GM23338 (cell line): ENCODE data around the gene SOX15. TPM values are rescaled to one million over a fixed set of nuclear protein-coding genes. Genes with fewer than 3 reads are reported as not detected.

Source experiments
- ATAC-seq: fragments of 200-7000 bp; cut with Tn5 transposase; 3 replicates; pipeline ENCODE4 v1.9.1; 2020
- DNase-seq: peaks from one replicate; pipeline ENCODE4 v3.0.0-alpha.2; 2015; ENCODE audit warnings: low spot score
- H2AFZ ChIP-seq: fragments of 200-600 bp; sonication (generic); 2 replicates; pipeline ENCODE4 v1.8.0; 2016; ENCODE audit warnings: antibody characterized with exemption, mild to moderate bottlenecking, moderate library complexity
- H3F3A ChIP-seq: fragments of 200-600 bp; sonication (generic); replicated peaks from 2 replicates; pipeline ENCODE4 v1.8.0; 2017; ENCODE audit warnings: antibody characterized with exemption, mixed run types, low read depth
- H3K27ac ChIP-seq: fragments of 200-600 bp; sonication (generic); 2 replicates; pipeline ENCODE4 v1.6.1; 2016; ENCODE audit warnings: low read depth
- H3K27me3 ChIP-seq: fragments of 200-600 bp; sonication (generic); 2 replicates; pipeline ENCODE4 v1.8.0; 2016; ENCODE audit warnings: mild to moderate bottlenecking, mixed run types, moderate library complexity; ENCODE audit not compliant: insufficient read depth
- H3K36me3 ChIP-seq: fragments of 200-600 bp; sonication (generic); 2 replicates; pipeline ENCODE4 v1.8.0; 2016; ENCODE audit warnings: mild to moderate bottlenecking; ENCODE audit not compliant: insufficient read depth
- H3K4me1 ChIP-seq: fragments of 200-600 bp; sonication (generic); 2 replicates; pipeline ENCODE4 v1.8.0; 2016; ENCODE audit warnings: mild to moderate bottlenecking, moderate library complexity; ENCODE audit not compliant: insufficient read depth
- H3K4me2 ChIP-seq: fragments of 200-600 bp; sonication (generic); 2 replicates; pipeline ENCODE4 v1.7.1; 2017; ENCODE audit warnings: mixed run types
- H3K4me3 ChIP-seq: fragments of 200-600 bp; sonication (generic); 2 replicates; pipeline ENCODE4 v1.6.1; 2016; ENCODE audit warnings: mixed run types
- H3K79me2 ChIP-seq: fragments of 200-600 bp; sonication (generic); replicated peaks from 2 replicates; pipeline ENCODE4 v1.8.0; 2017; ENCODE audit warnings: mild to moderate bottlenecking; ENCODE audit not compliant: insufficient read depth
- H3K9me2 ChIP-seq: fragments of 200-600 bp; sonication (generic); 2 replicates; pipeline ENCODE4 v1.8.0; 2017; ENCODE audit not compliant: insufficient read depth
- H4K20me1 ChIP-seq: fragments of 200-600 bp; sonication (generic); replicated peaks from 2 replicates; pipeline ENCODE4 v1.8.0; 2017; ENCODE audit warnings: mild to moderate bottlenecking; ENCODE audit not compliant: insufficient read depth
- H3K27ac Mint-ChIP-seq: 2 replicates; pipeline ENCODE4 v1.8.0; 2020; ENCODE audit warnings: inconsistent platforms, mild to moderate bottlenecking, moderate library complexity, mixed read lengths
- H3K27me3 Mint-ChIP-seq: 3 replicates; pipeline ENCODE4 v1.8.0; 2022; ENCODE audit warnings: low read depth, mild to moderate bottlenecking, moderate library complexity, mixed read lengths, inconsistent platforms; ENCODE audit not compliant: insufficient read depth, poor library complexity
- H3K36me3 Mint-ChIP-seq: 3 replicates; pipeline ENCODE4 v1.8.0; 2021; ENCODE audit warnings: low read depth, mild to moderate bottlenecking, inconsistent platforms, moderate library complexity, mixed read lengths
- H3K4me1 Mint-ChIP-seq: 3 replicates; pipeline ENCODE4 v1.8.0; 2020; ENCODE audit warnings: mild to moderate bottlenecking, inconsistent platforms, mixed read lengths
- H3K4me3 Mint-ChIP-seq: 3 replicates; pipeline ENCODE4 v1.8.0; 2021; ENCODE audit warnings: moderate library complexity, mild to moderate bottlenecking, inconsistent platforms, mixed read lengths
- H3K9me3 Mint-ChIP-seq: 3 replicates; pipeline ENCODE4 v1.8.0; 2020; ENCODE audit warnings: moderate library complexity, mild to moderate bottlenecking, inconsistent platforms, mixed read lengths
- CREB1 ChIP-seq: fragments of 250-450 bp; sonication (Bioruptor Pico); IDR thresholded peaks from 2 replicates; pipeline ENCODE4 v1.5.0; 2020; ENCODE audit warnings: low read depth, mild to moderate bottlenecking, moderate library complexity
- CTCF ChIP-seq, 2 experiments: fragments of 200-600 bp in 1 of 2; sonication (generic) in 1 of 2; conservative IDR thresholded peaks; 2 replicates each; pipeline versions ENCODE4 v1.5.1 to v1.6.1; 2016 to 2017; ENCODE audit warnings: antibody characterized with exemption in 2 of 2, low read depth in 2 of 2, mild to moderate bottlenecking in 2 of 2, moderate library complexity in 1 of 2
- EZH2 ChIP-seq: fragments of 200-600 bp; sonication (generic); IDR thresholded peaks from one replicate; pipeline ENCODE4 v1.8.0; 2017; ENCODE audit warnings: antibody characterized with exemption, mild to moderate bottlenecking, low read depth; ENCODE audit not compliant: unreplicated experiment
- EZH2phosphoT487 ChIP-seq: fragments of 200-600 bp; sonication (generic); IDR thresholded peaks from one replicate; pipeline ENCODE4 v1.8.1; 2018; ENCODE audit warnings: antibody characterized with exemption; ENCODE audit not compliant: unreplicated experiment
- NANOG ChIP-seq: IDR thresholded peaks from 2 replicates; pipeline ENCODE4 v1.6.1; 2016; ENCODE audit warnings: antibody characterized with exemption, borderline replicate concordance
- STAT1 ChIP-seq: IDR thresholded peaks from one replicate; pipeline ENCODE4 v1.6.1; 2016; ENCODE audit warnings: antibody characterized with exemption; ENCODE audit not compliant: unreplicated experiment
- ZNF331 ChIP-seq: fragments of 250-450 bp; sonication (Bioruptor Pico); IDR thresholded peaks from 2 replicates; pipeline ENCODE4 v1.5.0; 2020; ENCODE audit warnings: low read depth, mild to moderate bottlenecking, moderate library complexity
- ZNF462 ChIP-seq: fragments of 250-450 bp; sonication (Bioruptor Pico); IDR thresholded peaks from 2 replicates; pipeline ENCODE4 v1.5.0; 2020; ENCODE audit warnings: mild to moderate bottlenecking, moderate library complexity
- polyA plus RNA-seq: library from polyadenylated mRNA; unstranded; fragments of >200 nt; fragmentation: Nextera tagmentation; extraction: Ambion mirVana; gene quantifications from 2 replicates; pipeline ENCODE4 v1.2.1, GENCODE V29; 2016
- small RNA-seq: library from RNA; depleted of rRNA; stranded (forward); fragments of <200 nt; gene quantifications from one replicate; pipeline ENCODE3, GENCODE V24; 2014; ENCODE audit warnings: low replicate concordance
- total RNA-seq: library from RNA; depleted of rRNA; stranded (reverse); fragments of >200 nt; shearing (Covaris generic); gene quantifications from 2 replicates; pipeline ENCODE4 v1.2.3, GENCODE V29; 2014; rRNA removed

The SOX15 gene
- total and polyA plus RNA-seq, 2 experiments from 2014 or later = 29.9 to 43.0 TPM

- TF ChIP-seq CTCF (conservative IDR thresholded peaks at IDR 0.05; ENCODE audit: low read depth in 2 of 2) = no peak
- TF ChIP-seq ZNF331 = no peak
- no peak for TF ChIP-seq NANOG
- TF ChIP-seq ZNF462 = no peak
- no peak for TF ChIP-seq EZH2phosphoT487
- no peak for TF ChIP-seq CREB1 (CRISPR knock-in tag)
- no peak for TF ChIP-seq STAT1
Observed at GRCh38 chr17:7541074-7541621, 48.7 kb downstream of the SOX15 start (continued).

GRCh38 chr17:7538891-7539545 lies 50.9 kb downstream of the SOX15 start:
- Histone ChIP-seq H3K27ac (no peak overlapping the region), H2AFZ (no peak overlapping the region; the same call in 1 of the 2 replicates), H3F3A (no peaks in the 10 kb centered on the region), H3K36me3 (no peaks in the 10 kb centered on the region), H3K4me2 (no peak overlapping the region), H3K4me3 (no peak overlapping the region), H3K9me2 (no peaks in the 10 kb centered on the region), H4K20me1 (no peaks in the 10 kb centered on the region), H3K79me2 (no peaks in the 10 kb centered on the region), H3K27me3 (no peaks in the 10 kb centered on the region), H3K4me1 (no peaks in the 10 kb centered on the region)
- ATAC-seq = no peak
- no peak overlapping the region for H3K4me3 Mint-ChIP-seq
- no peak for DNase-seq
- H3K27ac Mint-ChIP-seq = no peak overlapping the region
- no peaks in the 10 kb centered on the region for H3K36me3 Mint-ChIP-seq
- no peak for TF ChIP-seq EZH2
- no peaks in the 10 kb centered on the region for H3K4me1 Mint-ChIP-seq
- H3K9me3 Mint-ChIP-seq = no peaks in the 10 kb centered on the region
- H3K27me3 Mint-ChIP-seq = peaks cover 11% of the 10 kb centered on the region

Small RNA genes within 50 kb of the gene (small RNA-seq; reads per million reads assigned to genes)
- gene CD68 (not detected), gene SNORA48 (not detected), gene SNORD10 (not detected)

Other genes starting within 250 kb of the SOX15 start
- gene KCTD11, start 237.9 kb downstream of the SOX15 start, total RNA-seq = 7.7 and 8.8 TPM in 2 replicates
- 2.2 and 2.3 TPM in 2 replicates for gene KCTD11, start 237.9 kb downstream of the SOX15 start, polyA plus RNA-seq
- gene TMEM95, start 234.9 kb downstream of the SOX15 start, total RNA-seq = not detected in 2 replicates
- gene TMEM95, start 234.9 kb downstream of the SOX15 start, polyA plus RNA-seq = not detected in 2 replicates
- 8.9 and 15.0 TPM in 2 replicates for gene TNK1, start 209.0 kb downstream of the SOX15 start, total RNA-seq
- gene TNK1, start 209.0 kb downstream of the SOX15 start, polyA plus RNA-seq = 6.1 TPM in 2 replicates
- 34.3 and 41.7 TPM in 2 replicates for gene PLSCR3, start 195.6 kb downstream of the SOX15 start, total RNA-seq
- 29.5 and 30.0 TPM in 2 replicates for gene PLSCR3, start 195.6 kb downstream of the SOX15 start, polyA plus RNA-seq
- gene TMEM256, start 186.0 kb downstream of the SOX15 start, total RNA-seq = 127 and 138 TPM in 2 replicates
- gene TMEM256, start 186.0 kb downstream of the SOX15 start, polyA plus RNA-seq = 197 and 227 TPM in 2 replicates
- 26.8 and 38.7 TPM in 2 replicates for gene NLGN2, start 182.2 kb downstream of the SOX15 start, total RNA-seq
- 14.4 TPM in 2 replicates for gene NLGN2, start 182.2 kb downstream of the SOX15 start, polyA plus RNA-seq
- gene SPEM1, start 169.8 kb downstream of the SOX15 start, total RNA-seq = not detected in 2 replicates
- gene SPEM1, start 169.8 kb downstream of the SOX15 start, polyA plus RNA-seq = not detected in 2 replicates
- not detected in 2 replicates for gene SPEM2, start 164.5 kb downstream of the SOX15 start, total RNA-seq
- not detected in 2 replicates for gene SPEM2, start 164.5 kb downstream of the SOX15 start, polyA plus RNA-seq
- gene SPEM3, start 161.2 kb downstream of the SOX15 start, total RNA-seq = not detected in 2 replicates
- not detected in 2 replicates for gene SPEM3, start 161.2 kb downstream of the SOX15 start, polyA plus RNA-seq
- gene TMEM102, start 154.7 kb downstream of the SOX15 start, total RNA-seq = 15.1 and 23.2 TPM in 2 replicates
- gene TMEM102, start 154.7 kb downstream of the SOX15 start, polyA plus RNA-seq = 6.1 and 6.4 TPM in 2 replicates
- gene FGF11, start 150.6 kb downstream of the SOX15 start, total RNA-seq = 16.6 TPM in 2 replicates
- 11.1 and 13.3 TPM in 2 replicates for gene FGF11, start 150.6 kb downstream of the SOX15 start, polyA plus RNA-seq
- 11.2 and 12.0 TPM in 2 replicates for gene CHRNB1, start 145.0 kb downstream of the SOX15 start, total RNA-seq
- gene CHRNB1, start 145.0 kb downstream of the SOX15 start, polyA plus RNA-seq = 10.0 and 11.1 TPM in 2 replicates
- 6.9 and 11.2 TPM in 2 replicates for gene ZBTB4, start 110.5 kb downstream of the SOX15 start, total RNA-seq
- gene ZBTB4, start 110.5 kb downstream of the SOX15 start, polyA plus RNA-seq = 3.6 and 4.2 TPM in 2 replicates
- gene SLC35G6, start 108.6 kb downstream of the SOX15 start, total RNA-seq = not detected in 2 replicates
- 0.16 TPM in 1 of 2 replicates, not detected in the other for gene SLC35G6, start 108.6 kb downstream of the SOX15 start, polyA plus RNA-seq
- gene POLR2A, start 105.7 kb downstream of the SOX15 start, total RNA-seq = 136 and 151 TPM in 2 replicates
- 56.8 and 58.1 TPM in 2 replicates for gene POLR2A, start 105.7 kb downstream of the SOX15 start, polyA plus RNA-seq
- 1.6 and 6.0 TPM in 2 replicates for gene TNFSF12, start 41.0 kb downstream of the SOX15 start, total RNA-seq
- 3.5 and 5.1 TPM in 2 replicates for gene TNFSF12, start 41.0 kb downstream of the SOX15 start, polyA plus RNA-seq
- 1.5 TPM in 1 of 2 replicates, not detected in the other for gene TNFSF13, start 31.3 kb downstream of the SOX15 start, total RNA-seq
- 1.9 and 2.2 TPM in 2 replicates for gene TNFSF13, start 31.3 kb downstream of the SOX15 start, polyA plus RNA-seq
- gene SENP3, start 28.2 kb downstream of the SOX15 start, total RNA-seq = 125 and 138 TPM in 2 replicates
- 5.5 and 6.5 TPM in 2 replicates for gene SENP3, start 28.2 kb downstream of the SOX15 start, polyA plus RNA-seq
- 0.62 TPM in 1 of 2 replicates, not detected in the other for gene CD68, start 10.5 kb downstream of the SOX15 start, total RNA-seq
- gene CD68, start 10.5 kb downstream of the SOX15 start, polyA plus RNA-seq = not detected in 2 replicates
- 196 and 216 TPM in 2 replicates for gene MPDU1, start 6.2 kb downstream of the SOX15 start, total RNA-seq
- gene MPDU1, start 6.2 kb downstream of the SOX15 start, polyA plus RNA-seq = 65.1 and 65.8 TPM in 2 replicates
- 20.3 and 24.4 TPM in 2 replicates for gene FXR2, start 24.8 kb upstream of the SOX15 start, total RNA-seq
- gene FXR2, start 24.8 kb upstream of the SOX15 start, polyA plus RNA-seq = 8.6 and 10.9 TPM in 2 replicates
- 52.7 and 56.7 TPM in 2 replicates for gene SAT2, start 37.7 kb upstream of the SOX15 start, total RNA-seq
- gene SAT2, start 37.7 kb upstream of the SOX15 start, polyA plus RNA-seq = 69.4 and 74.4 TPM in 2 replicates
- gene SHBG, start 40.0 kb upstream of the SOX15 start, total RNA-seq = 0.38 and 0.66 TPM in 2 replicates
- 0.48 and 0.90 TPM in 2 replicates for gene SHBG, start 40.0 kb upstream of the SOX15 start, polyA plus RNA-seq
- gene ATP1B2, start 60.8 kb upstream of the SOX15 start, total RNA-seq = 11.2 and 14.9 TPM in 2 replicates
- 33.1 and 35.3 TPM in 2 replicates for gene ATP1B2, start 60.8 kb upstream of the SOX15 start, polyA plus RNA-seq
- gene TP53, start 97.4 kb upstream of the SOX15 start, total RNA-seq = 154 and 178 TPM in 2 replicates
- gene TP53, start 97.4 kb upstream of the SOX15 start, polyA plus RNA-seq = 119 and 138 TPM in 2 replicates
- gene WRAP53, start 98.4 kb upstream of the SOX15 start, total RNA-seq = 27.1 and 28.1 TPM in 2 replicates
- 33.3 and 33.5 TPM in 2 replicates for gene WRAP53, start 98.4 kb upstream of the SOX15 start, polyA plus RNA-seq
- 7.7 and 11.5 TPM in 2 replicates for gene EFNB3, start 115.1 kb upstream of the SOX15 start, total RNA-seq
- gene EFNB3, start 115.1 kb upstream of the SOX15 start, polyA plus RNA-seq = 4.2 and 4.5 TPM in 2 replicates
- gene DNAH2, start 127.7 kb upstream of the SOX15 start, total RNA-seq = 0.16 and 0.38 TPM in 2 replicates
- not detected in 2 replicates for gene DNAH2, start 127.7 kb upstream of the SOX15 start, polyA plus RNA-seq
- 1.4 and 1.8 TPM in 2 replicates for gene KDM6B, start 244.1 kb upstream of the SOX15 start, total RNA-seq
- 1.1 and 1.4 TPM in 2 replicates for gene KDM6B, start 244.1 kb upstream of the SOX15 start, polyA plus RNA-seq